Adrenal gland (tissue), 5 donors: ENCODE results near the gene FBXO8.

ENCODE experiments used
- CTCF ChIP-seq, 6 experiments: fragments of 450-650 bp in 4 of 6; fragments of 200-600 bp in 2 of 6; sonication (generic) in 1 of 6; IDR thresholded peaks; 1 replicate in 5 of 6; 2 replicates in 1 of 6; pipeline versions ENCODE4 v1.5.1 to v1.8.0; 2016 to 2021; ENCODE audit warnings: antibody characterized with exemption in 6 of 6, mild to moderate bottlenecking in 2 of 6, moderate library complexity in 1 of 6
- POLR2A ChIP-seq, 2 donors: fragments of 450-650 bp; IDR thresholded peaks; one replicate each; pipeline ENCODE4 v1.6.1; 2017; ENCODE audit warnings: antibody characterized with exemption in 2 of 2, mild to moderate bottlenecking in 2 of 2, moderate library complexity in 1 of 2
- donor health status: DM: no; HTN: no; CAD: no.

GRCh38 chr4:174204164-174204831 is 79.2 kb downstream of the FBXO8 start:
- TF ChIP-seq CTCF (IDR thresholded peaks at IDR 0.05) = no peak
- TF ChIP-seq POLR2A (IDR thresholded peaks at IDR 0.05) = no peak
